GM19240 (cell line): Measurements from ENCODE around the gene SLC26A5.
"Not testable (repeated sequence)": the region's sequence is repeated elsewhere in the genome, so short reads cannot be mapped to it uniquely, and the experiment has no call there.

ENCODE experiments used
- DNase-seq: peaks from one replicate; pipeline ENCODE4 v3.0.0; 2011; ENCODE audit warnings: low spot score; ENCODE audit not compliant: insufficient read length

SLC26A5 gene

DNA sequence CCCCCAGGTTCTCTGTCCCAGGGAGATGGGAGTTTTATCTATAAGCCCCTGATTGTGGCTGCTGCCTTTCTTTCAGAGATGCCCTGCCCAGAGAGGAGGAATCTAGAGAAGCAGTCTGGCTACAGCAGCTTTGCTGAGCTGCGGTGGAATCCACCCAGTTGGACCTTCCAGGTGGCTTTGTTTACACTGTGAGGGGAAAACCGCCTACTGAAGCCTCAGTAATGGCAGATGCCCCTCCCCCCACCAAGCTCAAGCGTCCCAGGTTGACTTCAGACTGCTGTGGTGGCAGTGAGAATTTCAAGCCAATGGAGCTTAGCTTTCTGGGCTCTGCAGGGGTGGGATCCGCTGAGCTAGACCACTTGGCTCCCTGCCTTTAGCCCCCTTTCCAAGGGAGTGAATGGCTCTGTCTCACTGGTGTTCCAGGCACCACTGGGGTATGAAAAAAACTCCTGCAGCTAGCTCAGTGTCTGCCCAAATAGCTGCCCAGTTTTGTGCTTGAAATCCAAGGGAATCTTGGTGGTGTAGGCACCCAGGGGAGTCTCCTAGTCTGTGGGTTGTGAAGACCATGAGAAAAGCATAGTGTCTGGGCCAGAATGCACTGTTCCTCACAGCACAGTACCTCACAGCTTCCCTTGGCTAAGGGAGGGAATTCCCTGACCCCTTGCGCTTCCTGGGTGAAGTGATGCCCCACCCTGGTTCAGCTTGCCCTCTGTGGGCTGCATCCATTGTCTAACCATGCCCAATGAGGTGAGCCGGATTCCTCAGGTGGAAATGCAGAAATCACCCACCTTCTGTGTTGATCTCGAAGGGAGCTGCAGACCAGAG, 40.0 kb downstream of the SLC26A5 start:
- DNase-seq = not testable (repeated sequence)

DNA sequence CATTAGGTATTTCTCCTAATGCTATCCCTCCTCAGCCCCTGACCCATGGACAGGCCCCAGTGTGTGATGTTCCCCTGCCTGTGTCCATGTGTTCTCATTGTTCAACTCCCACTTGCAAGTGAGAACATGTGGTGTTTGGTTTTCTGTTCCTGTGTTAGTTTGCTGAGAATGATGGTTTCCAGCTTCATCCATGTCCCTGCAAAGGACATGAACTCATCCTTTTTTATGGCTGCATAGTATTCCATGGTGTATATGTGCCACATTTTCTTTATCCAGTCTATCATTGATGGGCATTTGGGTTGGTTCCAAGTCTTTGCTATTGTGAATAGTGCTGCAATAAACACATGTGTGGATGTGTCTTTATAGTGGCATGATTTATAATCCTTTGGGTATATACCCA, 46.3 kb downstream of the SLC26A5 start:
- DNase-seq = not testable (repeated sequence)

DNA sequence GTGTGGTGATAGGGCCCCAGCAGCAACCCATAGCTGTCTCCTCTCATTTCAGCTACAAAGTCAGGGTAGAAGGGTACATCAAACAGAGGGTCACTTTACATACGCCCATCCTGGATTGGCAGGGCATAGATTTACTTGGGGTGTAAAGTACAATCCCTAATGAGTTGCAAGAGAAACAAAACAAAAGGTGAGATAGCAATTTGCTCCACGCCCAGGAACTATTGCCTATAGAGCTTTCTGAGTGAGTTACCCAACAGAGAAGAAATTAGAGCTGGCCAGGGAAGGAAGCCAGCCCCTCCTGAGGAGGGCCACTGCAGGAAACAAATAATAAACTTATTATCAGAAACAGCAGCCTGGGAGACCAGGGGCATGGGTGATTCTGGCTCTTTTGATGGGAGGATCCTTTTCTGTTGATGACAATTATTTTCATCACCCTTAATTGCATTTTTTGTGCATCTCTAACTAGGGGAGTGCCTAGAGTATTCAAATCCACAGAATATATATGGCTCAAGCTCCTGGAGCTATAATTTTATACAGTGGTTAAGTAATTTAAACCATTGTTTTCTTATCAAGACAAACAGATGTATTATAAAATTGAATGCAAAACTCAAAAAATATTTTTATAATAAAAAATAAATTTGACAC, 47.4 kb downstream of the SLC26A5 start:
- DNase-seq = no peak

DNA sequence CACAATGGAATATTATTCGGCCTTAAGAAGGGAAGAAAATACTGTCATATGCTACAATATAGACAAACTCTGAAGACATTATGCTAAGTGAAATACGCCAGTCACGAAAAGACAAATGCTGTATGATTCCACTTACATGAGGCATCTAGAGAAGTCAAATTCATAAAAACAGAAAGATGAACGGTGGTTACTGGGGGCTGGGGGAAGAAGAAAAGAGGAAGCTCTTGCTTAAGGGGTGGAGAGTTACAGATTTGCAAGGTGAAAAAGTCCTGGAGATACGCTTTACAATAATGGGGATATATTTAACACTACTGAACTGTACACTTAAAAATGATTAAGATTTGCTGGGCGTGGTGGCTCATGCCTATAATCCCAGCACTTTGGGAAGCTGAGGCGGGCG, 49.5 kb downstream of the SLC26A5 start:
- no peak for DNase-seq

DNA sequence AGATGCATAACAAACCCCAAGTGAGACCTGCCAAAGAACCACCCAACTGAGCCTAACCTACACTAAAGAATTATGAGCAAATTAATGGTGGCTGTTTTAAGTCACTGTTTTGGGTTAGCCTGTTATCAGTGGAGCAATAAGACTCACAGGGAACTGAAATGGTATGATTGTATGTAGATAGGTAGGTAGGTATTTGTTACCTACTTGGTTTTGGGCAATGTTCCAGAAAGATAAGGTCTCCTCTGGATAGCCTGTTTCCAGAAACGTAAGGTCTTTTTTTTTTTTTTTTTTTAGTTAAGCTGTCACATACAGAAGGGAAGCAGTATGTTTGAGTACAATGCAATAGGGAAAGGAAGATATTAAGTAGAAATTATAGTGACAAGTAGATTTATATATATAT, 50.9 kb downstream of the SLC26A5 start:
- DNase-seq = no peak

DNA sequence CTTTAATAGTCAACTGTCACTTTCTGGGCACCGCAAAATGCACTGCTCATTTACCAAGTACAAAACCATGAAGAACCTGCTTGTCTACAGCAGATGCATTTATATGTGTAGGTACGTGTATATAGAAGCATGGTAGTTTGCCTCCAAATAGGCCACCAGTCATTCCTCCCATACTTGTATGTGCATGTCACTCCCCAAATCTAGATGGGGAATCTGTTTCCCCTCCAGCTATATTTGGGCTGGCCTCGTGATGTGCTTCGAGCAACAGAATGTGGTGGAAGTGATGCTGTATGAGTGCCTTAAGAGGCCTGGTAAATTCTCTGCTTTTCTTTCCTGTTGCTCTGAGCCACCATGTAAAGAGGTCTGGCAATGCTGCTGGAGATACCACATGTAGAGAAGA, 51.4 kb downstream of the SLC26A5 start:
- no peak for DNase-seq

DNA sequence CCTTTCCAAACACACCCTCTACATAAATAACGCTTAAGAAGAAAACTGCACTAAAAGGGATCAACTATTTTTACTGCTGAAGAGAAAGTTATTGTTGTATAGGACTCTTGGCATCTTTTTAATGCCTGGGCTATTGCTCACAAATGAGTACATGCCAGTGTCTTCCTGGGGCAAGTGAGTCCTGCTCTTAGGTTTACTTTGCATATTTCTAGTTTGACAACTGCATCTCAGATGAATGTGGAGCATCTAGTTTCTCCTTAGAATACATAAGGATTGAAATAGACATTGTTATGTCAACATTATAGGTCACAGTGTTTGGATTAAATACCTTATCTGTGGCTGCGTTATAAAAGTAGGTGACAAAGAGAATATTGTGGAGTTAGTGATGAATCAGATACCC, 54.0 kb downstream of the SLC26A5 start:
- no peak for DNase-seq

DNA sequence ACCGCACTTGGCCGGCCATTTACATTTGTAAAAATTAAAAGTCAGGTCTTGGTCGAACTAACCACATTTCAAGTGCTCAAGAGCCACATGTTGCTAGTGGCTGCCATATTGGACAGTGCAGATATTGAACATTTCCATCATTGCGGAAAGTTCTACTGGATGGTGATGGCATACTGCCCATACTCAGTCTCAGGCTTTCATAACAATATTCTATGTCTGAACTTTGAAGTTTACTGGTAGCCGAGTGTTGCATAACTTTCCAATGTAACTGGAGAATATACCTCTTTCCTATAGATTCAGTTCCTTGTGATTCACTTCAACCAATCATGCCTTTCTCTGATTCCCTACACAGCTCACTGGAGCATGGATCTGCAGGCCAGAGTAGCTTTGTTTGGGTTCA, 54.9 kb downstream of the SLC26A5 start:
- no peak for DNase-seq

DNA sequence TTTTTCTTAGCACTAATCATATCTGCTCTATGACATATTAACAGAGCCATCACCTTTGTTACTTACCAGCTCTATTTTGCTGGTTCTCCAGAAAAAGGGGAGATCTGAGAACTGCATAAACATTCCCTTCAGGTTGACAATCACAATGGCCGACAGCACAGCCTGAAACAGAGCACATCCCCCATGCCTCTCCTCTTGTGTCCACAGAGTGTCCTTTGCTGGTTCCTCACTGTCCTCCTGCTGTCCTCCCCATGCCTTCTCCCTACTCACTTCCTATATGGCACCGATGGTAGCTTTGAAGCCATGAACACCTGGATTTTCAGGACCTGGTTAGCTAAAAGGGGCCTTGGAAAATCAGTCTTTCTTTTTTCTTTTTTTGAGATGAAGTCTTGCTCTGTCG, 56.7 kb downstream of the SLC26A5 start:
- DNase-seq = no peak

DNA sequence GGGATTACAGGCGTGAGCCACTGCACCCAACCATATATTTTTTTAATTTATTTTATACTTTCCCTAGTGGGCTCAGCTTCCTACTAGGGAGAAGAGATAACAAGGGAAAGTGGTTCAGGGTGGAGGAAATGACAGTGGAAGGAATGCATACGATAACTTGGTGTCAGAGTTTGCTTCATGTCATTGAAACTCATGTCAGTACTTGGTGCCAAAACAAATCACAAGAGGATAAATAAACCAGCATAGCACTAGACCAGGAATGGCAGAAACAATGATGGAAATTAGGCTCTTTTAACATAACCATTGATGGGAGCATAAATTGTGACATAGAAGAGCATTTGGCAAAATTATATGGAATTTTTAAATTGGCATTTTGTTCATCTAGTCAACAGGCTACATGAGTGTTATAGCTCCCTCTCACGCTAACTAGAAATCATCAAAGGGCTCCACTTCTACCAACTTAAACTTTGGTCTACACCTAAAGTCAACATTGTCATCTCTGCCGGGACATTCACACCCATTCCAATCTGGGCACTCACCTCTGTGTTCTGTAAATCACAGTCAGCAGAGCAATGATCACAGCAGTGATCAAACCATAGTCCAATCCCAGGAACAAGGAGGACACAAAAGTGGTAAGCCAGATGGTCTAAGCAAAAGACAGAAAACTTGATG, 57.4 kb downstream of the SLC26A5 start:
- no peak for DNase-seq

DNA sequence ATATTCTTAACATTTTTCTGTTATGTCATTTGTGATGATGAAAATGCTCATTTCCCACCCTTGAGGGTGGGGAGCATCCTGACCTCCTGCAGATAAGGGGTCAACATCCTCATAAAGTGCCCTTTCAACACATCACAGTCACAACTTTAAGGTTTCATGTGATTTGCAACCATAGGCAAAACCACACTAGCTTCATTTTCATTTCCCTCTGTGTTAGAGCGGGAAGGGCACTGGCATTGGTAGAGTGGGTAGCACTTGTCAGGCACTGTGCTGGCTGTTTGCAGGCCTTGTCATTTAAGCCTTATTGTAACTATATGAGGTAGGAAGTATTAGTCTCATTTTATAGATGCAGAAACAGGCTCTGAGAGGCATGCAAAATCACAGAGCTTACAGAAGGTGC, 58.8 kb downstream of the SLC26A5 start:
- no peak for DNase-seq

DNA sequence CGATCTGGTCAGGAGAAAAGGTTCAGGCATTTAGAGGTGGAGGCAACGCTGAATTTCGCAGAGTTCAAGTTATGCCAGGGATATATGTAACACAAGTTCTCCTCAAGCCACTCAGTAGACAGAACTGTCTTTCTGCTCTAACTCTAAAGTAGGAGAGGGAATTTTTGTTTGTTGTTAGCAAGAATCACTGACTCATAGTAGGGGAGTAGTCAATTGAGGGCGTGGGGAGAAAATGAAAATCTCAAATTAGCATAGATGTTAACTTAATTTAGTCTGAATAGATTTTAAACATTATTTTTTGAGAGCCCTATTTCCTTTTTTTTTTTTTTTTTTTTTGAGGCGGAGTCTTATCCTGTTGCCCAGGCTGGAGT, 64.0 kb downstream of the SLC26A5 start:
- no peak for DNase-seq

DNA sequence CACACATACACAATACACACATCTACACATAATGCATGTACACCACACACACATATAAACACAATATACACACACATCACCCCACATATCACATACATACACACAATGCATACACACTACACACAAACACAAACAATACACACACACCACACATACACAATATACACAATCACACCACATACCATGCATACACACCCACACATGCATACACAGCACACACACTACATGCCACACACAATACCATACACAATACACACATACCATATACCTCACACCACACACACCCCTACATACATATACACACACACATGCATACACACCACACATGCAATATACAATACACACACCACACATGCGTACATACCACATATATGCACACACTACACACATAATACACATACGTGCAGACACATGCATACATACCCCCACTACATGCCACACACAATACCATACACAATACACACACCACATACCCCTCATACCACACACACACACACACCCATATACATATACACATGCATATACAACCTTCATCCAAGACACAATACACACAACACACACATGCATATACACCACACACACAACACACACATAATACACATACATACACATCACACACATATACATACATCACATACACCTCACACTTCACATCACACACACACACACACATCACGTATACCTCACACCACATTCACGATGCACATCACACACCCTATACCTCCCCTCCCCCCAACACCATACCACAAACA, 64.6 kb downstream of the SLC26A5 start:
- DNase-seq = no peak

DNA sequence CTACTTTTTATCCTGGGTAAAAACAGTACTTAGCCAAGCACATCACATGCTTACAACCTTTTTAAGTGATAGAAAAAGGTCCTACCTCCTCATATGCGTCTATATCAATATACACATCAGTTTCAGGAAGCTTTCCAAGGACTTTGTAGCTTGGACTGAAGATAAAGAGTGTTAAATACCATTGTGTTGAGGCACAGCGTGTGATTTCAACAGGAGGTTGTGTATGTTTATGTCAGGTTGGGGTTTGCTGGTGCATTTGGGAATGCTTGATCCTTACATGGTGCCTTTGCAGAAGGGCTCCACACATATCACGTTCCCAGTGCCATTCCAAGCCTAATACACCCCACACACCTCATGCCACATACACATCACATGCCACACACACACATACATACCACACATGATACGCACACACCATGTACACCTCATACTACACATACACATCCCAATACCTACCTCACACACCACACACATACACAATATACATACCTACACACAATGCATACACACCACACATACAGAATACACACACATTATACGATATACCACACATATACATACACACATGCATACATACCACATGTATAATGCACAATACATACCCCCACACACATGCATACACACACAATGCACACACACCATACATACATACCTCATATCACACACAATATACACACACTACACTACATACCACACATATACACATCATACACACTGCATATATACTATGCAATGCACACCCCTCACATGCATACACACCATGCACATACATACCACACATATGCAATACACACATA, 65.4 kb downstream of the SLC26A5 start:
- no peak for DNase-seq

DNA sequence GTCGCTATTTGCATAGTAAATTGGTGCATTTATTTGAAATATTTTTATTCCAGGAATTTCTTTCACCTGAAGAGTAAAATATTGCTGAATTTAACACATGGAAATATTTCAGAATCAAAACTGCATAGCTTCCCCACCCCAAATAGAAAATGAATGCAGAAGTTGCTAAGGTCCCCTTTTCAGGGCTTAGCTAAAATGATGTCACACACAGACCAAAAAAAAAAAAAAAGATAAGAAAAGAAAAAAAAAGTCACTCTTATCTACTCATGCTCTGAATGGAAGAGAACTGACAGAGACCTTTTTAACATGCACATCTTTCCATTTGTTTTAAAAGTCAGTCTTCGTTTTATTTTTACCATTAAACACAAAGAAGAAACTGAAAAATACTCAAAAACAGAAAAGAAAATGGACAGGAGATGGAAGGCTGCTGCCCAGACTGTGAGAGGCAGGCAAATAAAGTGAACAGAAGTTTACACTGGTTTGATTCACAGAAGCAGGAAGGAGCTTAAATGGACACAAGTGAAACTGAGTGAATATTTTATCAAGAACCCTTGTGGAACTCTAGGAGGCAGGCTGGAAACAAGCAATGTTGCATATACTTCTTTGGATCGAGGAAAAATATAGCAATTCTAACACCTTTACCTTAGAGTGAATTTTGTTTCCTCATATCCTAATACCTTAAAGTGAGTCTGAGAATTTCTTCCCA, 66.6 kb downstream of the SLC26A5 start:
- DNase-seq = no peak

DNA sequence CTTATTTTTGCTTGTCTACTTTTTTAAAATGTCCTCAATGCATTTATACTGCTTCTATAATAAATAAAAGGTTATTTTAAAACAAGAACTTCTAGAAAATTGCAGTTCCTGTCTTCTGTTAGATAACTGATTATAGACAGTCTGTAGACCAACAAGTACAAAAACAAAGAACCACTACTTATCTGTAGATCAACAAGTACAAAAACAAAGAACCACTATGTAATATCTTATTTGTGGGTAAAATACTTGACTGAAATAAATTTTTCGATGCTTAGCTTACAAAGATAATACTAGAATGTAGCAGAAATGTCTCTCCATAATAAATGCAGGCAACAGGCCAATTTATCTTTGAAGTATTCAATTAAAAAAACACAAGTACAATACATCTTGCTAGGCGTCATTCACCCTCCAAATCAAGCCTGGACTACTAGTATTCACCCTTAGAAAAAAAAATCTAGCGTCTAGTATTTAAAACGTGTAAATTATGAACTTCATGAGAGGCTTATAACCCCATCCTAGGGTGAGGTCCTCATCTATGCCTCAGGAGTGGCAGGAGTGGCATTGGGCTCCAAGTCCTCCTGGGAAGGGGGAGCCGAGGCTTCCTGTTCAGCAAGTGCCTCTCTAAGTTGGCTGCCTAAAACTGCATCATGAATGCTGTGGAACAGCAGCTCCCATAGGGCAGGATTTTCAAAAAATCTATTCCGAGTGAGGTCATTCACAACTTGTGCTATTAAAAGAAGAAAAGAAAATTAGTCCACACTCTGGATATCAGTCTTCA, 72.0 kb downstream of the SLC26A5 start:
- DNase-seq = no peak

DNA sequence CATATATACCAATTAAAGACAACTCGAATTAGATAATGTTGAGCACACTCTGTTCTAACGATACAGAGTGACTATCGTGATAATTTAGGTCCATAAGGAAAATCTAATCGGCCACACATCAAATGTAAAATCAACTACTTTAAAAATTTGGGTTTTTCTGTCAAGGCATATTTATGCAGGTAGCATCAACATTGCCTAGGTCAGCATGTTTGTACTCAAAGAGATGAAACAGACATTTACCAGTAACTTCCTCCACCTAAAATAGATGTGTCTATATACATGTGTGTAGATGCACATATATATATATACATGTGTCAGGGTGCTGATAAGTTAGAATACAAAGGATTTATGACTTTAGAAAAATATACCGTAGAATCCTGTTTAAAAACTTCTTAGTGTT, 76.6 kb downstream of the SLC26A5 start:
- DNase-seq = no peak

DNA sequence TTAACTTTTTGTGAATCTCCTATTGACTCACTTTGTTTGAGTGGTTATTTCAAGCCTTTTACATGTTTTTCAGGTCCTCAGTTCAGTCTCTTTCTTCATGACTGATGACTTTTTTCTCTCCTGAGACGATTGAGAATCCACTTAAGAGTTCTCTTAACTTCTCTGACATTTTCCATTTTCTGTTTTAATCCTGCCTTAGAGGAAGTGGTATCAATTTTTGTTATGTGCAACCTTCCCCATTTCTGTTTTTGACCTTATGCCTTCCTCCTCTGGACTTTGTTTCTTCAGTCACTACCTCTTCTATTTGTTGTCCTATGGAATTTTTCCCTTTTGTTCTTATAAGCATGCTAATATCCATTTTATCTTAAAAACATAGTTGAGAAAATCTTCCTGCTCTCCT, 96.2 kb downstream of the SLC26A5 start:
- no peak for DNase-seq

DNA sequence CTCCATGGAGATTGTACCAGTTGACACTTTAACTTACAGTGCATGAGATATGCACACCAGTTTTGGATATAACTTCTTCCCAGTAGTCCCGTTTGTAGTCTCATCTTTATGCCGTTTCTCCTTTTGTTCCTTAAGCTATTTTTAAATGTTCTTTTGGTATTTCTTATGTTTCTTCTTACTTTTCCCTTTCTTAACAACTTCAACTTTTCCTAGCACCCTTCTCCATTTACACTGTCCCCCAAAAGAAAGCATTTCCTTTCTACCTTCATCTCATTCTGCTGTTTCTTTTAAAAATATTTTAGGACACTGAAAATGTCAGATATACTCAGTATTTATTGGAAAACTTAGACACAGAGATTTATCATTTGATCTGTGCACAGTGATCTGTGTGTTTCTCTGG, 97.0 kb downstream of the SLC26A5 start:
- DNase-seq = no peak

DNA sequence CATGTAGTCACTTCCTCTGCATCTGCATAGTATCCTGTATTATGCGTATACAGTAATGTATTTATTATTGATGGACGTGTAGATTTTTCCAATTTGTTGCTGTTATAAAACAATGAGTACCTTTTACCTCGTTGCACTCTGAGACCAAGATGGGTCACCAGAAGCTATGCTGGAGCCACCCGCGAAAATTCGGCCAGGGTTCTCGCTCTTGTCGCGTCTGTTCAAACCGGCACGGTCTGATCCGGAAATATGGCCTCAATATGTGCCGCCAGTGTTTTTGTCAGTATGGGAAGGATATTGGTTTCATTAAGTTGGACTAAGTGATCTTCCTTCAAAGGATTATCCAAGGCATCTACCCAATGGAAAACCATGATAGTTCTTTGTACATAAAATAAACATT, 97.6 kb downstream of the SLC26A5 start:
- DNase-seq = no peak
